NT2/D1 (cell line): ENCODE data around the gene ST6GALNAC3.

ENCODE experiments used
- SUZ12 ChIP-seq: IDR thresholded peaks from 2 replicates; pipeline ENCODE4 v1.6.1; 2011; ENCODE audit not compliant: insufficient read length, insufficient read depth; ENCODE audit errors: extremely low read depth
- YY1 ChIP-seq: IDR thresholded peaks from 2 replicates; pipeline ENCODE4 v1.6.1; 2011; ENCODE audit not compliant: insufficient read length, insufficient read depth
- ZNF274 ChIP-seq: IDR thresholded peaks from 2 replicates; pipeline ENCODE4 v1.6.1; 2011; ENCODE audit warnings: mild to moderate bottlenecking, low read depth, low read length

GRCh38 chr1:76583235-76583868, 508.8 kb downstream of the ST6GALNAC3 start:
- no peak for TF ChIP-seq YY1
- TF ChIP-seq ZNF274, result no peak
- no peak for TF ChIP-seq SUZ12
